ENCODE results near the gene TTLL11.
"Not testable (repeated sequence)": the region's sequence is repeated elsewhere in the genome, so short reads cannot be mapped to it uniquely, and the experiment has no call there.

Gene TTLL11

DNA sequence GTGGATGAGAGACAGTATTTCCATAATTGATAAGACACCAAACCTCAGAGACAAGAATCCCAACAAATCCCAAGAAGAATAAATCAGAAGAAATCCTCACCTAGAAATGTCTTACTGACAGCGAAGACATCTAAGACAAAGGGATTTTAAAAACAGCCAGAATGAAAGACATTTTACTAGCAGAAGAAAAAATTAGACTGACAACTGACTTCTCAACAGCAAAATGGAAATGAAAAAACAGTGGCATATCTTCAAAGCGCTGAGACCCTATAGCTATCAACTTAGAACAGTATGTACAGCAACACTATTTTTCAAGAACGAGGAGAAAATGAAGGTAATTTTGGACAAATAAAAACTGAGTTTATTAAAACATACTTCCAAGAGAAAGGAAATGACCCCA, 16.3 kb downstream of the TTLL11 start:
- no peak for DNase-seq

DNA sequence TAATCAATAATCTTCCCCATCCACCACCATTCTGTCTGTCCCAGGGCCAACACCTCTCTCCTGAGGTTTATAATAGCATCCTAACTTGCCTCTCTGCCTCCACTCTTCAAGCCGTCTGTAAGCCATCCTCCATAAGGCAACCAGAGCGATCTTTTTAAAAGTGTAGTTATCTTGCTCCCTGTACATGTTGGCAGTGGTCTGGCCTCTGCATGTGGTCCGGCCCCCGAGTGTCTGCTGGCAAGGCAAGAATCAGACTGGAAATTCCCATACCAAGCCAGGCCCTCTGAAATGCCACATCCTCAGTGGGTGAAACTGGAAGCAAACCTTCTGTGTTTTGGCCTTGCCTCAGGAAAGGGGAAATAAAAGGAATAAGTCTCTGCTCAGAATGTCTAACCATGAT, 17.0 kb downstream of the TTLL11 start:
- DNase-seq: no peak

DNA sequence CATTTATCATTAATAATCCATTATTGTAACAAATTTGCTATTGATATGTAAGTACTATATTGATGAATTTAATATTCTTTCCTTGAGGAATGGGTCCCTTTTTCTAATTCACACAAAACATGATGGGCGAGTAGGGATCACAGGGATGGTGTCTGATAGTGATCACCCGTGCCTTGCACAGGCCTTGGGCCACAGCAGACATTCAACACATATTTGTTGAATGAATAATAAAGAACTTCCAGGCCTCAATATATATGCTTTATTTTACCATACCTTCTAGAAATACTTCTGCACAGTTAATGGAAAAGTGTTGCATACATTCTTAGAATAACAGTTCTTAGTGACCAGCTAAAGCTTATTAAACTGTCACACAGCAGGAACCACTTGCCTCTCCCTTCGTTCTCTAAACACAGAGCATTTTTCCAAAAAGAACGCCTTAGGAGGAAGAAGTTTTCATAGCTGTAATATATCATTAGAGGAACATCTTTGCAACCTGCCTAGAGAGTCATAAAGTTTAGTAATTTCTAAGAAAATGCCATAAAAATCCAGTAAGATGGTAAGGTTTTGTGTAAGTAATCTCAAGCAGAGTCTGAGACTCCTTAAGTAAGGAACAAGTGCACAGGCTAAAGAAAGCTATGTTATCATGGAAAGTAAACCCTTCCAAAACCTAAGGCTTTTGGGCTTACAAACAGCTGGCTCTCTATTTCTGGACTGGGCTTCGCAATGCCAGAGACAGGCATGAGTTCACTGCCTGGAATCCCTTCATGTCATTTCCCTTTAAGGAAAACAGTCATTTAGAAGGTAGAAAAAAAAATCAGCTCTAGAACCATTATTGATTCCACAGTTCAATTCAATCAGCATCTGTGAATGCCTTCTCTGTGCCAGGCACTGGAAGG, 17.7 kb downstream of the TTLL11 start:
- DNase-seq: no peak

DNA sequence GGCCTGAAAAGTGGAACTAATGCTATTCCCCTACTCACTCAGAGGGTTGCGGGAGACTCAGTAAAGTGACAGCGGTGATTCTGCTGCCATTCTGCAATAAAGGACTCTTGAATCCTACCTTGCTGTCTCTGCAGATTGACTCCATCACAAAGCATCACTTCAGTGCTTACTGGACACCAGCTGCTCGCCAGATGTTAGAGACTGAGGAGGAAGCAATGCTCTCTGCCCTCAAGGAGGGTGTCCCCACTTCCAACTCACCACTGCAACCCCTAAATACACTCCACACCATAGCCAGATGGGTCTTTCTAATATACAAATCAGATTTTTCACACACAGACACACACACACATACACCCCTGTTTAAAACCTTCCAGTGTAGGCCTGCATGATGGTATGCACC, 21.4 kb downstream of the TTLL11 start:
- no peak for DNase-seq

DNA sequence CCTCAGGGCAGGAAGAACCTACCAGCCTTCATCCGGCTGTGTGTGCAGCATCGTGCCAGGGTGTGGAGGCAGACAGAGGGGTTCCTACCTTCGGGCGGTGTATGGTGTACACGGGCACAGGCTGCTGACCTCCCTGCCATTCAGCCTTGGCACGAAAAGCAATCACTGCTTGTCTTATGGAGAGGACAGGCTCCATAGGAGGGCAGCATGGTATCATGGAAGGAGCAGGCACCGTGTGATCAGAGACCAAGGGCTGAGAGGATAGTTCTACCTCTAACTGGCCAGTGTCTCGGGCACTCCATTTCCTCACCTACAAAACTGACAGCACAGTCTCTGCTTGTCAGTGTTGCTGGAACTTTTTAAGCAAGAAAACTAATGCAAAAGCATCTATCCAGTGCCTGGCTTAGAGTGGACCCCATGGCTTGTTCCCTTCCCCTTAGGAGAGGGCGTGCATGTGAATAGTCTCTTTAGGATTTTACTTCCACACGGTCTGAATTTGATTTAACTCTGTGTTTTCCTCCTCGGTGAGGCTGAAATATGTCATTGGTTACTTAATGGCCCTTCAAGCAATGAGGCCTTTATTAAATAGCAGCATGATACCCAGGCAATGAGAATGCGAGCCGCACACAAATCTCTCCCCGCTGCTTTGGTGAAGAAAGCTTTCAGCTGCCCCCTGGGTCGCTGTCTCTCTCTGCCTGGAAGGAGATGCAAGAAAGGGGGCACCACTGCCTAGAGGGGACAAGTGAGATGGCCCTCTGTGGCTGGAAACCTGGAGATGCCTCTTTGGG, 22.2 kb downstream of the TTLL11 start:
- DNase-seq: no peak

GRCh38 chr9:122066680-122067079, 26.4 kb downstream of the TTLL11 start:
- not testable (repeated sequence) for DNase-seq

DNA sequence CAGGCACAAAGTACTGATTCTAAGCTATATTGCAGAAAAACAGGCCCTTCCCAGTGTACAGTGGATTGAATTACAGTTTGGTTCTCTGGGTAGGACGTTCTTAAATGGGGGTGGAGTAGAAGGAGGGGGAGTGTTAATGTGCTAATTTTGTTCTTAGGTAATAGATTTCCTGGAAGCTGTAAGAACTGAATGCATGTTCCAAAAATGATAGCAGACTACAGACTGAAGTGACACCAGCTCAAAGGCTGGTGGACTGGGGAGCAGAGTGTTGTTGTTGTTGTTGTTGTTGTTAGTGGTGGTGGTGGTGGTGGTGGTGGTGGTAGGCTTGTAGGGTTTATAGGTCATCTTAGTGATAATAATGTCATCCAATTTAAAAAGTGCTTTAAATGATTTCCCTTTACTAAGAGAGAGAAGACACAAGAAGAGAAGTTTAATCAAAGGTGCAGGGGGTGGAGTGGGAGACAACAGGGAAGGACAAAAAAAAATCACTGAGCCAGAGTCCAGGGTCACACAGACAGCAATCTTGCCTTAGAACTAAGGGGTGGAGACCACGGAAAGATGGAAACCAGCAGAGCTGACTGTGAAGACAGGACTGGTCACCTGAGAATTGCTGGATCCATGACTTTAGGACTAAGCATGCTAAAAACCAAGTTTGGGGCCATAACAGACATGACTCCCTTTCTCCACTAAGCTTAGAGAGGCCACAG, 27.0 kb downstream of the TTLL11 start:
- no peak for DNase-seq

GRCh38 chr9:122060481-122060880, 32.6 kb downstream of the TTLL11 start:
- no peak for DNase-seq

DNA sequence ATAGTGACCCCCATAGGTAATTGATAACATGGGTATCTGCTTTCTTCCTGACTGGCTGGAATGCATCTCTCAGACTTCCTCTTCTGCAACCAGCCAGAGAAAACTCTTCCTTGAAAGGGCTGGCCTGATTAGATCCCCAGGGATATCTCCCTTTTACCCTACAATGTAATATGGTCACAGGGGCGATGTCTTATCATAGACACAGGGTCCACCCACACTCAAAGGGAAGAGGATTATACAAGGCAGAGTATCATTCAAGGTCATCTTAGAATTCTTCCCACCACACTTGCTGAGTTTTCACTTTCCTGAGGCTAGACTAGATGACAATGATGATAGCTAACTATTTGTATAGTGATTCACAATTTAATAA, 33.2 kb downstream of the TTLL11 start:
- no peak for DNase-seq

- no peak for DNase-seq
Observed at GRCh38 chr9:122059214-122059954, 33.7 kb downstream of the TTLL11 start.

DNA sequence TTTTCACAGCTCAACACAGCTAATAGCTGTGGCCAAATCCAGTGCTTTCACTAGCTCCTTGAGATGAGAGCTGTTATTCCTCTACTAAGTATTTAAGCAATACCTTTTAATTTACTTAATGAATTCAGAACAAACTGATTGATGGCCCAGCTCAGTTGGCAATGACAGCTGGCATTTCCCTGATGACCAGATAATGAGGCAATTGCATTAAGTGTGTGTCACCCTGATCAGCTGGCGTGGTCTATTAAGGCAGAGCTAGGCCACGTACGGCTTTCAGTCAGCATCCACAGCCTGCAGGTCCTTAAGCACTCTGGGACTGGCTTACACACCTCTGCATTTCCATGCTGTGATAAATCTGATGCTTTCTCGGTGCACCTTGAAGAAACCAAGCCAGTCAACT, 34.4 kb downstream of the TTLL11 start:
- DNase-seq: no peak

DNA sequence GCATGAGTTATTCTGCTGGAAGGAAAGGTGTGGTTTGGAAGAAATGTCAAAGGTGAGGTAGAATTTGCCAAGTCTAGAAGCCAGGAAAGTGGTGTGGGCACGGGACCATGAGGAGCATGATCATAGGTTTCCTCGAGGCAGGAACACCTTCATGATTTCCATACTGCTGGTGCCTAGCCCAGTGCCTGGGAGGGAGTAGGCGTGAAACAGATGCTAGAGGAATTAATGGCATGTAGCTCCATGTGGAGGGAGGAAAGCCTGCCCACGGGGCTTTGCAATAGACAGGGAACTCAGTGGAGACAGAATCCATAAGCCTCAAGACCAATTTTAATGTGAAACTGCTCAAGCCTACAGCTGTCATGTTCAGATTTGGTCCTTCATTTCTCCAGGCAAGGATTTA, 35.1 kb downstream of the TTLL11 start:
- DNase-seq: no peak

GRCh38 chr9:122057211-122057610, 35.9 kb downstream of the TTLL11 start:
- DNase-seq: no peak

- peak; percentile 8 for DNase-seq
Observed at GRCh38 chr9:122056484-122056883, 36.6 kb downstream of the TTLL11 start.

GRCh38 chr9:122055701-122056100, 37.4 kb downstream of the TTLL11 start:
- DNase-seq: no peak

DNA sequence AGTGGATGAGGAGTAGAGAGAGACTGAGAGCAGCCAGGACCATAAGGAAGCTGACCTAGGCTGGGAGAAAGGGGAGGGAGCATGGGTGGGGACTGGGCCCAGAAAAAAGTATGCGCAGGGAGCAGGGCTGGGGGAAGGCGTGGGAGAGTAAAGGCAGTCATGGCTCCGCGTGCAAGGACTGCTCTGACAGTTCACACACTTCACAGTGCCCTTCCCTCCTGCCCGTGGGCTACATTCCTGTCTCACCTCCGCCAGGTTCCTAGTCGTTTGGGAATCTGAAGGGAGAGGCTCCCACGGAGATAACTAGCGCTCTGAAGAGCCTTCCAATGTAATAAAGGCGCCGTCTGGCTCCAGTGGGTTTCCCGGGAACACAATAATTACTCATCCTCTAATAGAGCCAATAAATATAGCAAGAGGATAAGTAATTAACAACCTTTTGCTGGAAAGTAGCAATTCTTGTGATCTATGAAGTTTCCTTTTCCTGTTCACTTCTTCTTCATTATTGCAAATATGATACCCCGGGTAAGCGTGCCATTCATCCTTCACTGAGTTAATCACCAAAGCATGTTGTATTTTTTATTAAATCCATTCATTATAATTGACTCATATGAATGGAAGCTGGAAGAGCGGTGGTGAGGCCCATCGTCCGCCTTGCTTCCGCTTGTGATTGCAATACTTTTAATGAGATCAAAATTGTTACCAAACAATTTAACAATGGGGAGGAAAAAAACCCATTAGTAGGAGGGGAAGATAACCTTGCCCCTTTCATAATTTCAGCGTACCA, 39.3 kb downstream of the TTLL11 start:
- no peak for DNase-seq

- DNase-seq: no peak
Observed at GRCh38 chr9:122053064-122053463, 40.0 kb downstream of the TTLL11 start.

DNA sequence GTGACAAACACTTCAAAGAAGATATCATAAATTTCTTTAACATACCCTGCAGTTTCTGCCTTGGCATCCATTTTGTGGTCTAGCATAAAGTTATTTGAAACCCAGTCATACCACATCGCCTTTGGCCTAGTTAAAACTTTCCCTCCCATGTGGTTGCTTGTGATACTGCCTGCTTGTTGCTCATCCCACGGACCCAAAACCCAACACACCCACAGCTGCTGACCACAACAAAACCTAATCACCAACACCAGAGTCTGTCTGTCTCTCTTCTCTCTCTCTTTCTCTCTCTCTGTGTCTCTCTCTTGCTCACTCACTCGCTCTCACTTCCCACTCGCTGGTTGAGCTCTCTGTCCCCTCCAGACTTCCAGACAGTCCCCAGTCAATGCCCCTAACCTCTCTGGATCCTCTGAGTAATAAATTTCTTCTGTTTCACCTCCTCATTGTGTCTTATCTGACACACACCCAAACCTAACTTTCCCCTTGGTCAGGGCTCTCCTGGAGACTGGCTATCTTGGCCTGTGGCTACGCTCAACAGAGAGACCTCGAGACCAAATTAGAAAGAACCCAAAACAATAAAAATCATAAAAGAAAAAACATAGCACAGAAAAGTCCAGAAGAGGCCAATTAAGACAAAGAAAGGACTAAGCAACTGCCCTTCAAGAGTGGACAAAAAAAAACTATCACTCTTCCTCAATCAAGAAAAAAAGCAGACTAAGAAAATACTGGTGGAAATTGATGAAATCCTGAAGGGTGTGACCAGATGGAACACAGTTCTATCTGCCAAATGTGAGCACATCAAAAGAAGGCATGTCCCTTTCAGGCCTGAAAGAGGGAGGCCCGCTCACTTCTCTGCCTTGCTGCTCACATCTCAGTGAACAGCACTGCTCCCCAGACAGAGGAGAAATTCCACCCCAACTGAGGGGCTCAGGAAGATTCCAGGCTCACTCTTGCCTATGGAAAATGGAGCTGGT, 41.5 kb downstream of the TTLL11 start:
- peak; percentile 73 for DNase-seq

GRCh38 chr9:122050167-122050566, 42.9 kb downstream of the TTLL11 start:
- DNase-seq: no peak

DNA sequence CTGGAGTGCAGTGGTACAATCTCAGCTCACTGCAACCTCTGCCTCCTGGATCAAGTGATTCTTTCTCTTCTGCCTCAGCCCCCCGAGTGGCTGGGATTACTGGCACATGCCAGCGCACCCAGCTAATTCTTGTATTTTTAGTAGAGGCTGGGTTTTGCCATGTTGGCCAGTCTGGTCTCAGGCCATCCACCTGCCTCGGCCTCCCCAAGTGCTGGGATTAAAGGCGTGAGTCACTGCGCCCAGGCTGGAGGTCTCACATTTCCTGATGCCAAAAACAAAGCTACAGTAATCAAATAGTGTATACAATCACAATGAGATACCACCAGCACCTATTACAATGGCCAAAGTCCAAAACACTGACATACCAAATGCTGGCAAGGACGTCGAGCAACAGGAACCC, 51.1 kb downstream of the TTLL11 start:
- DNase-seq: no peak
